ENCODE measurements around the gene PHAF1.

PHAF1 gene

GRCh38 chr16:67183627-67184452 lies 74.1 kb downstream of the PHAF1 start, which contains the start of gene MATCAP1:
TSS of gene MATCAP1 (minus strand) at chr16:67183963. CDS start at chr16:67180610, 3,353 bp downstream.
- peak; percentile 95 for DNase-seq

GRCh38 chr16:67184453-67184994 lies 74.8 kb downstream of the PHAF1 start:
- DNase-seq, result no peak

GRCh38 chr16:67184995-67185650 lies 75.4 kb downstream of the PHAF1 start:
- peak; percentile 87 for DNase-seq

- no peak for DNase-seq
Observed at GRCh38 chr16:67185651-67186134, 76.0 kb downstream of the PHAF1 start.

- DNase-seq, result no peak
Observed at GRCh38 chr16:67186550-67186950, 76.8 kb downstream of the PHAF1 start.

- DNase-seq, result no peak
Observed at GRCh38 chr16:67187175-67187890, 77.6 kb downstream of the PHAF1 start.

GRCh38 chr16:67188323-67188722 lies 78.6 kb downstream of the PHAF1 start:
- no peak for DNase-seq

- no peak for DNase-seq
Observed at GRCh38 chr16:67188798-67189197, 79.1 kb downstream of the PHAF1 start.

- DNase-seq, result no peak
Observed at GRCh38 chr16:67190041-67190440, 80.3 kb downstream of the PHAF1 start, which contains the start of gene EXOC3L1. TSS of gene EXOC3L1 (minus strand) at chr16:67190136. CDS start at chr16:67189676, 460 bp downstream.

GRCh38 chr16:67190448-67191399 lies 81.0 kb downstream of the PHAF1 start:
- DNase-seq, result no peak

- no peak for DNase-seq
Observed at GRCh38 chr16:67191411-67191994, 81.8 kb downstream of the PHAF1 start.

GRCh38 chr16:67191995-67192681 lies 82.4 kb downstream of the PHAF1 start, which contains the start of gene E2F4:
TSS of gene E2F4 (plus strand) at chr16:67192155. CDS start at chr16:67192228, 73 bp downstream.
- peak; percentile 88 for DNase-seq

- no peak for DNase-seq
Observed at GRCh38 chr16:67192781-67193361, 83.1 kb downstream of the PHAF1 start.

- no peak for DNase-seq
Observed at GRCh38 chr16:67193536-67193935, 83.8 kb downstream of the PHAF1 start.

- DNase-seq, result no peak
Observed at GRCh38 chr16:67194260-67194659, 84.5 kb downstream of the PHAF1 start.

- DNase-seq, result no peak
Observed at GRCh38 chr16:67195676-67196075, 85.9 kb downstream of the PHAF1 start.

- DNase-seq, result no peak
Observed at GRCh38 chr16:67196881-67197280, 87.1 kb downstream of the PHAF1 start.

GRCh38 chr16:67197704-67198103 lies 88.0 kb downstream of the PHAF1 start:
- DNase-seq, result no peak

All from activated naive CD4-positive, alpha-beta T cell treated with Interleukin-2 at 50 U/mL for 16 hours (primary cell).